HEK293T (cell line): ENCODE data around the gene GSAP.

Experiments
- ARNT ChIP-seq: fragments of 450-650 bp; IDR thresholded peaks from 2 replicates; pipeline ENCODE4 v1.6.1; 2017; ENCODE audit warnings: mild to moderate bottlenecking
- BHLHE40 ChIP-seq: fragments of 450-650 bp; IDR thresholded peaks from 2 replicates; pipeline ENCODE4 v1.6.1; 2016; ENCODE audit warnings: mild to moderate bottlenecking, moderate library complexity, borderline replicate concordance
- ELF4 ChIP-seq: fragments of 450-650 bp; IDR thresholded peaks from 2 replicates; pipeline ENCODE4 v1.6.1; 2017; ENCODE audit warnings: antibody characterized with exemption
- FOXA1 ChIP-seq: fragments of 450-650 bp; IDR thresholded peaks from 2 replicates; pipeline ENCODE4 v1.6.1; 2016; ENCODE audit warnings: mild to moderate bottlenecking
- FOXK2 ChIP-seq: fragments of 450-650 bp; IDR thresholded peaks from 2 replicates; pipeline ENCODE4 v1.6.1; 2016; ENCODE audit warnings: mild to moderate bottlenecking
- FOXM1 ChIP-seq: fragments of 450-650 bp; IDR thresholded peaks from 2 replicates; pipeline ENCODE4 v1.6.1; 2017; ENCODE audit warnings: mild to moderate bottlenecking, borderline replicate concordance
- HDGF ChIP-seq: fragments of 450-650 bp; IDR thresholded peaks from 2 replicates; pipeline ENCODE4 v1.6.1; 2017; ENCODE audit warnings: antibody characterized with exemption, borderline replicate concordance
- L3MBTL2 ChIP-seq: fragments of 450-650 bp; conservative IDR thresholded peaks from 2 replicates; pipeline ENCODE4 v1.6.1; 2016; ENCODE audit warnings: mild to moderate bottlenecking
- NFRKB ChIP-seq: fragments of 450-650 bp; IDR thresholded peaks from 2 replicates; pipeline ENCODE4 v1.6.1; 2016; ENCODE audit warnings: mild to moderate bottlenecking, moderate library complexity
- PKNOX1 ChIP-seq: fragments of 450-650 bp; IDR thresholded peaks from 2 replicates; pipeline ENCODE4 v1.6.1; 2016
- SP1 ChIP-seq: fragments of 450-650 bp; IDR thresholded peaks from 2 replicates; pipeline ENCODE4 v1.6.1; 2017
- SUZ12 ChIP-seq: fragments of 450-650 bp; IDR thresholded peaks from 2 replicates; pipeline ENCODE4 v1.6.1; 2016; ENCODE audit warnings: mild to moderate bottlenecking
- TARDBP ChIP-seq: fragments of 450-650 bp; IDR thresholded peaks from 2 replicates; pipeline ENCODE4 v1.6.1; 2016
- ZNF384 ChIP-seq: fragments of 450-650 bp; IDR thresholded peaks from 2 replicates; pipeline ENCODE4 v1.6.1; 2016

GRCh38 chr7:77360969-77361368 is 55.2 kb downstream of the GSAP start:
- TF ChIP-seq SP1 (no peak), BHLHE40 (no peak), SUZ12 (no peak), FOXM1 (no peak), ZNF384 (no peak), L3MBTL2 (no peak), FOXK2 (no peak), HDGF (no peak), NFRKB (no peak), TARDBP (no peak), FOXA1 (no peak), ELF4 (no peak), ARNT (no peak), PKNOX1 (no peak)
